HL-60 (cell line): ENCODE results near the gene BSN.

Experiments used
- CTCF ChIP-seq: IDR thresholded peaks from one replicate; pipeline ENCODE4 v1.5.1; 2011; ENCODE audit warnings: low read length, control low read depth, inconsistent platforms; ENCODE audit not compliant: insufficient read depth
- POLR2AphosphoS5 ChIP-seq: IDR thresholded peaks from 2 replicates; pipeline ENCODE4 v1.6.1; 2012; ENCODE audit warnings: low read depth
- REST ChIP-seq: IDR thresholded peaks from 2 replicates; pipeline ENCODE4 v1.6.1; 2012; ENCODE audit warnings: low read depth; ENCODE audit not compliant: insufficient replicate concordance

GRCh38 chr3:49683162-49683561 lies 128.9 kb downstream of the BSN start:
- TF ChIP-seq CTCF, result no peak
- TF ChIP-seq POLR2AphosphoS5, result no peak
- TF ChIP-seq REST, result no peak
